GM19324 (cell line): ENCODE measurements around the gene PTPRD.
"Not testable (repeated sequence)": the region's sequence is repeated elsewhere in the genome, so short reads cannot be mapped to it uniquely, and the experiment has no call there.

ENCODE experiments used
- ATAC-seq: cut with Tn5 transposase; IDR thresholded peaks from one replicate; pipeline ENCODE4 v1.9.1; 2021; ENCODE audit warnings: mild to moderate bottlenecking, moderate library complexity; ENCODE audit not compliant: unreplicated experiment, low FRiP score

The PTPRD gene

DNA sequence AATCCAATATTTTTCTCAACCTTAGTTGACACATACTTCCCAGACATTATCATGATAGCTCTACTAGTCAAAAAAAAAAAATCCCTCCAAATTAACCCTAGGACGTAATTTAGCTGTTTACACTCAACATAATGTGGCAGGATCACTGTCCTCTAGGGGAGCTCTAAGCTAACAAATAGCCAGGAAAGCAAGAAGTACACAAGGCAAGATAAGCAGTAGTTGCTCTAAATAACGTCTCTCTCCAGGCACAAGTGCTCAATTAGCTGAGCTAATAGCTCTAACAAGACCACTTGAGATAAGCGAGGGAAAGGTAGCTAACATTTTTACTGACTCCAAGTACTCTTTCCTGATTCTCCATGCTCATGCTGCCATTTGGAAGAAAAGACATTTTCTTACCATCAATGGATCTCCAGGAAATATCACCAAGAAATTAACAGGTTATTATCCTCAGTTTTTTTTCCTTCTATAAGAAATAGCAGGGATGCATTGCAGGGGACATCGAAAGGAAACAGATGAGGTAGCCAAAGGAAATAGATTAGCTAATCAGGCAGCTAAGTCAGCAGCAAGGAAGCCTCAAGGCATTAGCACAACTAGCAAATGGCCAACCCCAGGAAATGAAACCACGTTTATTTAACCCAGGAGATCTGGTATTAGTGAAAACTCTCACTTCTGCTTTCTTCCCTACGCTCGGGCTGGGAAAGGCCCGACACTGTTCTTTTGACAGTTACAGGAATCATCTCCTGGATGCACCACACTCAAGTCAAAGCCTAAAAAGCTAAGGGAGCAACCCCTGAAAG, 614.1 kb downstream of the PTPRD start:
- ATAC-seq, result no peak

DNA sequence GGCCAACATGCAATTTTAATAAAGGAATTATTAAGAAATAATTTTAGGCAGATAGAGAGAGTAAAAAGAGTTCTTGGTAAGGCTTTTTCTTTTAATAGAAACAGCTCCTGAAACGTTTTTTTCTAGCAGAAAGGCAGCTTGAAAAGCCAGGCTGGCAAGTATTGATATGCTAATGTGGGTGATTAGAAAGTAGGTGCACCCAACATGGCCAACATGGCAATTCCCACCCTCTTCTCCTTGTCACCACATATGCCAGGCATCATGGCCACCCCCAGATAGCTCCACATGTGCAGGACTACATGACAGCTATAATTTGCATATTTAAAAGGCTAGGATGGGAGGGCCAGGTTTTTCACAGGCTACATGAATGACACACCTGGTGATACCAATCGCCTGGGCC, 615.2 kb downstream of the PTPRD start:
- ATAC-seq, result no peak

DNA sequence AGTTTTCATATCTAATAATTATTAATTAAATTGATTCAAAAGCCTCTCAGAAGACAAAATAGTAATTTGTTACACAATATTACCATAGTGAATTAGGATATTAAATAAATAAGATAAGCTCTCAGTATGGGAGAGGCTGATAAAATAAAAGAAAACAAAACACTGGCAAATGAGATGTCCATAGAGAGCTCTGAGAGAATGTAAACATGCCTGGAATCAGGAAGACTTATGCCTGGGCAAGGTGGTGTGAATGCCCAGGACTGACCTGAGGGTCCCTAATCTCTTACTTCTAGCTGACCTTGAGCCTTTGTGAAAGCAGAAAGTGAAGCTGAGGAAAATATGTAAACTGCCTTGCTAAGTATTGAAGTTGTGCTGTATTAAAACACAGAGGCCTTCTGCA, 616.5 kb downstream of the PTPRD start:
- no peak for ATAC-seq

- ATAC-seq, result no peak
Observed at GRCh38 chr9:9992936-9993335, 619.9 kb downstream of the PTPRD start.

- ATAC-seq, result no peak
Observed at GRCh38 chr9:9973062-9973461, 639.7 kb downstream of the PTPRD start.

DNA sequence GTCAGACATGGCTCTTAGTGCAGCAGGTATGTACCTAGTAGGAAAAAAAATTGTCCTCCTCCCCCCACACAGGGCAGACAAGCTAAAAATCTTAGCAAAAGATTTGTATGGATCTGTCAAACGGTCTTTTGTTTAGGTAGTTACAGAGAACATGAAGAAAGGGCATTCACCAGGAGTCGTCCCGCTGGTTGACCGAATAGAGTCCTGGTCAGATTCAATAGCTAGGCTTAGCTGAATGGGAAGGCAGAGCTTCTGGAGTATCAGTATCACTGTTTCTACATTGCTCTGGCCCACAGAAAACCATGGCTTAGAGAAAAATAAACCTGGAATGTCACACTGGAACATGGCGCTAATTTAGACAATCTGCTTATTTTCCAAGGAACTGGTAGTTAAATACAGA, 642.3 kb downstream of the PTPRD start:
- ATAC-seq, result no peak

DNA sequence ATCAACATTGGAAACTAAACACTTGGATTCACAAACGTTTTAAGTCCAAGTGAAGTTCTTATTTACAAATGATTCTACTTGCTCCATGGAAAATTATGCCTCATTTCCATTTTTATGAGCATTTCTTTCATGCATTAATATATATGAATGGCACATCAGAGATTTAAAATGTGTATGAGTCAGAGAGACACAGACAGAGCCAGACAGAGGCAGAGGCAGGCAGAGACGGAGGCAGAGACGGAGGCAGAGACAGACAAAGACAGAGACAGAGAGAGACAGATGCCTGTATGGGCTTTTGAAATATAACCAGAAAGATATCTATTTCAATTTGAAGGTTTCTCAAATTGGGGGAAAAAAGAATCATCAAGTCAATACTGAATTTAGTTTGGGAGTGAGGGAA, 649.0 kb downstream of the PTPRD start:
- ATAC-seq, result no peak

DNA sequence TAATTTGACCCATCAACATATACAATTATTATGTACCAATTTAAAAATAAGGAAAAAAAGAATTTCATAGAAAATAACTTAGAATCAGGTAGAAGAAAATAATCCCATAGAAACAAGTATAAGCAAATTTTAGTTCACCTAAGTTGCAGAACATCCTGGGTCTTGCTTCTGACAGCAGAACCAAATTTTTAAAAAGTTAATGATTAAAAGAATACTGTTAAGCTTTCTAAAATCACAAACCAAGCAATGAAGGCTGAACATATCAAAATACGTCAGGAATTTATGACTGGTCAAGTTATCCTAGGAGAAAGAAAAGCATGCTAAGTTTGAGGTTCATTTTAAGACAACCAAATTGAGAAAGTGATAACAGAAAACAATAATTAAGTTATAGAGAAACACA, 650.9 kb downstream of the PTPRD start:
- no peak for ATAC-seq

DNA sequence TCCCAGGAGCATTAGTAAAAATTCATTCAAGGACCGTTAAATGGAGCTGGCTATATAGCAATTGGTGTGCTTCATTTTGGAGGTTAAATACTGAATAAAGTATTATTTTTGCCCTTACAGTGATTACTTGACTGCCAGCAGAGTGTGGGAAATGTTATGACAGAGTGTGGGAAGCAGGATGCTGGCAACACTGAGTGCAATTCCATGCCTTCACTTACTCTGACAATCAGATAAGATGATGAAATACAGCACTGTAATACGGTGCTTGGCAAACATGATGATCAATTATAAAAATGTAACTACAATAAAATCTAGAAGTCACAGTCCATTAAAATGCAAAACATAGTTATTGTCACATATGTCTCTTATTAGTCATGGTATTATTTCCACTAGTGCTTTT, 651.3 kb downstream of the PTPRD start:
- ATAC-seq, result no peak

DNA sequence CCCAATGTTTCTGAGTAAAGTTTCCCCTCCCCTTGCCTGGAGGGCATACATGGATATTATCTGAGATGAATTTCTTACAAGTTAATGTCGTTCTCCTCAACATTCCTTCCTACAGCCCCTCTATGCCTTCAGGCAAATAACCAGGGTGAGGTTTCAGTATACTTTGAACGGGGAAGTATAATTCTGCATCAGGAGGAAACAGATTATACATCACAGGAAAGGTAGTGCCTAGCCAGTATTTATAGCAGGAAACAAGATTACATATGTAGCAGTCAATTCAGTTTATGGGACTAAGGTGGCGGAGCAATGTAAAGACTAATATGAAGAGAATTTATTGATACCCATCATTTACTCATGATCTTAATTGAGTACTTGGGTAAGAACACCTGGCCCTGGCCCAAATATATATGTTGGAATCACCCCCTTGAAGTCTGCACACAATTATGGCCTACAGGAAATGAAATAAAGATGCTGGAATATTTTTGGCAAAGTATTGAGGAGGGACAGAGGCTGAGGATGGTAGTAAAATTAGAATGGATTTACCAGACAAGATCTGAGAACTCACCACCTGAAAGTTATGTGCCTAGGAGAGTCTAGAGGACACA, 661.1 kb downstream of the PTPRD start:
- no peak for ATAC-seq

DNA sequence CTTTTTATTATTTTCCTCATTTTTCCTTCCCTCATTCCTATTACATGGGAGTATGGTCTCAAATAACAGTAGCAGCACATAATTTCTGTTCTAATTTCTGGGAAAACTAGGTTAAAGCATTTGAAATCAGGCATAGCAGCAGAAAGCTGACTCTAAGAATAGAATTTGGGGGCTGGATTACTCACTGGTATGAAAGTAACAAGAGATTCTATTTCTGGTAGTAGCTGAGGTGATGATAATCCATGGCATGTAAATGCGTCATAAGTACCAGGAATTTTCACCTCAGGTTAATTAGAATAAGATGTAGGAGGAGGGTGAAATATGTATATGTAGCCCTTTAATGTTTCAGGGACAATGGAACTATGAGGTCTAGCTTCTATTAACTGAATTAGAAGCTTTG, 662.0 kb downstream of the PTPRD start:
- ATAC-seq, result no peak

- no peak for ATAC-seq
Observed at GRCh38 chr9:9949978-9950377, 662.8 kb downstream of the PTPRD start.

- no peak for ATAC-seq
Observed at GRCh38 chr9:9949368-9949767, 663.4 kb downstream of the PTPRD start.

DNA sequence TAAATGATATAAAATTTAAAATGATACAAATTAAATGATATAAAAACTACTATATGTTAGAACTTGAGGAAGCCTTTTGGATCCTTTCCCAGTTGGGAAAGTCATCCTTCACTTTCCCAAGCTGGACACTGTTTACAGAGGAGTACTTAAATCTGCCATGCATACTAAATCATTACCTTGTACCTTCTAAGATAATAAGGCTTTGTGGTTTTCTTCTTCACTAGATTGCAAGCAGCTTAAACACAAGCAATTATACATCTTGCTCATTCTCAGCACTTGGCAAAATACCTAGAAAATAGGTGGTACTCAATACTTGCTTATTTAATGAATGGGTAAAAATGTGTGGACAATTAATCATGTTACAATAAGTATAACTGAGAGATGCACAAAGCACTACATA, 666.8 kb downstream of the PTPRD start:
- ATAC-seq, result no peak

- no peak for ATAC-seq
Observed at GRCh38 chr9:9942764-9943424, 669.9 kb downstream of the PTPRD start.

DNA sequence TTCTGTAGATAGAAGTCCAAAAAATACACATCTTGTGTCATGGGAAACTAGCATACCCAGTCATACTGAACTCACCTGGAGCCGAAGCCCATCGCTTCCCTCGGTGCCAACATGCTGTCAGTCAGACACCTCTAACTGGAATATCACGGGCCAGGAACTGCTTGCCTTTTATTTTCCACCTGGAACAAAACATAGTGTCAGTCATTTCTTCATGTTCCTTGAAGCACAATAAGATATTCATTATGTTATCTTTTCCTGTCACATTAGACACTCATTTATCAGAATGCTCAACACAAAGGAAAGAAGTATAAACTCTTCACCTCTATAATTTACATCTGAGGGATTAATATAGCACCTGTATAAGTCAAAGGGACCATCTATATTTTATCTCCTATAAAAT, 674.4 kb downstream of the PTPRD start:
- no peak for ATAC-seq

DNA sequence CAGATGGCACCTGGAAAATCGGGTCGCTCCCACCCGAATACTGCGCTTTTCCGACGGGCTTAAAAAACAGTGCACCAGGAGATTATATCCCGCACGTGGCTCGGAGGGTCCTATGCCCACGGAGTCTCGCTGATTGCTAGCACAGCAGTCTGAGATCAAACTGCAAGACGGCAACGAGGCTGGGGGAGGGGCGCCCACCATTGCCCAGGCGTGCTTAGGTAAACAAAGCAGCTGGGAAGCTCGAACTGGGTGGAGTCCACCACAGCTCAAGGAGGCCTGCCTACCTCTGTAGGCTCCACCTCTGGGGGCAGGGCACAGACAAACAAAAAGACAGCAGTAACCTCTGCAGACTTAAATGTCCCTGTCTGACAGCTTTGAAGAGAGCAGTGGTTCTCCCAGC, 681.3 kb downstream of the PTPRD start:
- not testable (repeated sequence) for ATAC-seq

DNA sequence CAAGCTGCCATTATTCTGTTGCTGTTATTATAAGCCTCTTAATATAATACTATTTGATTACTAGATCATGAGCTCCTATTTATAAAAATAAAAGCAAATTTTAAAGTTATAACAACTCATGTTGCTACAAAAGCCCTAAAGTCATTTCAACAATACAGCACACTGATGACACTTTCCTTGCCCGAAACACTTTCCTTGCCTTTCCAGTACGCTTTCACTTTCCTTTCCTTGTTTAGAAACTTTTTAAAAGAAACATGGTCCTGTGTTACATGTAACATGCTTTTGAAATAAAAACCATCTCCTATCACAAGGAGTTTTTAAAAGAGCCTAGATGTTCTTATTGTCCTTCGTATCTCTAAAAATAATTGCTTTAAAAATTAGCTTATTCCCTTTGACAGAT, 688.4 kb downstream of the PTPRD start:
- ATAC-seq, result no peak

GRCh38 chr9:9921805-9922204, 691.0 kb downstream of the PTPRD start:
- ATAC-seq, result no peak

DNA sequence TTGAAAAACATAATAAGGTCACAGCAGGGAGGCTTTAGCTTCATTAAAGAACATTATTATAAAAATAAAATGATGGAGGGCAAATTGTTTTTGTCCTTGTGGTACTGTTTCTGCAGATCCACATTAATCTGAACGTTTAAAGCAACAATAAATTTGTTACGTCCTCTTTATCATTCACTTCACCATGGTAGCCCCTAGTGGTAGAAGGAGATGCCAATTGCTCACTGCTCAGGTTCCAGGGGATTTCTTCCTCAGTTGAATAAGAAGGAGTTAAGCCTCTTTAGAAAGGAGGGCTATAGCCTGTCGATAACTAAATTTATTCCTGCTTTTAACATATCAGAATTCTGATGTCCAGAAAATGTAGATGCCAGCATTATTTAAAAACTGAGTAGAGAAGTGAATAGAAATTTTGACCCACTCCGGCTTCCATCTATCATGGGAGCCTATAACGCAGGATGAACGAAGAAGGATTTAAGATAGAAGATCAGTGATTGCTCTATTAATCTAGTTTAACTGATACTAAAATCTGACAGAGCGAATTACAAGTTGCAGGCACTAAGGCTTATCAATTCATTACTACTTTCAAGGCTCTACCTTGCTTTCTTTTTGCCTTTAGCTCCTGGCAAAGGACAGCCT, 692.3 kb downstream of the PTPRD start:
- no peak for ATAC-seq

- ATAC-seq, result no peak
Observed at GRCh38 chr9:9919174-9919775, 693.5 kb downstream of the PTPRD start.
